H9 (cell line): ENCODE data around the gene IL2. TPM values are rescaled to one million over a fixed set of nuclear protein-coding genes. Genes with fewer than 3 reads are reported as not detected.

Experiments
- DNase-seq: peaks from one replicate; pipeline ENCODE4 v3.0.0-alpha.2; 2017
- H2AFZ ChIP-seq: one replicate; pipeline ENCODE4 v1.6.1; 2013; ENCODE audit warnings: mild to moderate bottlenecking, low read length, control low read depth, moderate library complexity
- H2AK5ac ChIP-seq: 2 replicates; pipeline ENCODE4 v1.6.1; 2013; ENCODE audit warnings: low read length, control low read depth, mixed read lengths; ENCODE audit not compliant: insufficient read length
- H2BK120ac ChIP-seq: one replicate; pipeline ENCODE4 v1.6.1; 2013; ENCODE audit warnings: low read depth, mild to moderate bottlenecking, low read length, control low read depth, inconsistent platforms; ENCODE audit not compliant: poor library complexity, severe bottlenecking
- H2BK12ac ChIP-seq: 2 replicates; pipeline ENCODE4 v1.6.1; 2013; ENCODE audit warnings: low read length, control low read depth, mixed read lengths, low read depth; ENCODE audit not compliant: insufficient read length
- H2BK15ac ChIP-seq: 2 replicates; pipeline ENCODE4 v1.6.1; 2013; ENCODE audit warnings: low read depth, low read length, control low read depth
- H2BK20ac ChIP-seq: one replicate; pipeline ENCODE4 v1.6.1; 2013; ENCODE audit warnings: low read depth, mild to moderate bottlenecking, low read length, control low read depth, inconsistent platforms; ENCODE audit not compliant: poor library complexity, severe bottlenecking
- H2BK5ac ChIP-seq: 2 replicates; pipeline ENCODE4 v1.6.1; 2013; ENCODE audit warnings: low read length, control low read depth, mixed read lengths; ENCODE audit not compliant: insufficient read length
- H3K14ac ChIP-seq: 2 replicates; pipeline ENCODE4 v1.6.1; 2013; ENCODE audit warnings: low read length, control low read depth; ENCODE audit not compliant: insufficient read depth
- H3K18ac ChIP-seq: 2 replicates; pipeline ENCODE4 v1.6.1; 2013; ENCODE audit warnings: low read depth, mild to moderate bottlenecking, mixed read lengths, low read length, control low read depth; ENCODE audit not compliant: insufficient read length
- H3K23ac ChIP-seq: 2 replicates; pipeline ENCODE4 v1.6.1; 2013; ENCODE audit warnings: low read length, control low read depth, mixed read lengths, low read depth; ENCODE audit not compliant: insufficient read length
- H3K23me2 ChIP-seq: 2 replicates; pipeline ENCODE4 v1.6.1; 2013; ENCODE audit warnings: low read depth, mild to moderate bottlenecking, mixed read lengths, low read length, control low read depth; ENCODE audit not compliant: insufficient read length, poor library complexity, severe bottlenecking
- H3K27ac ChIP-seq: 2 replicates; pipeline ENCODE4 v1.5.1; 2013; ENCODE audit warnings: low read length, control low read depth, mixed read lengths, low read depth; ENCODE audit not compliant: insufficient read length
- H3K27me3 ChIP-seq: 2 replicates; pipeline ENCODE4 v1.6.1; 2013; ENCODE audit warnings: low read length, control low read depth, inconsistent platforms; ENCODE audit not compliant: insufficient read depth
- H3K4ac ChIP-seq: 2 replicates; pipeline ENCODE4 v1.6.1; 2013; ENCODE audit warnings: low read depth, mild to moderate bottlenecking, control low read depth, inconsistent platforms, low read length, moderate library complexity
- H3K4me1 ChIP-seq: 2 replicates; pipeline ENCODE4 v1.6.1; 2013; ENCODE audit warnings: low read length, control low read depth, inconsistent platforms; ENCODE audit not compliant: insufficient read depth
- H3K4me2 ChIP-seq: 2 replicates; pipeline ENCODE4 v1.6.1; 2013; ENCODE audit warnings: low read length, control low read depth, mixed read lengths; ENCODE audit not compliant: insufficient read length, insufficient read depth
- H3K56ac ChIP-seq: 2 replicates; pipeline ENCODE4 v1.6.1; 2013; ENCODE audit warnings: low read depth, mild to moderate bottlenecking, mixed read lengths, low read length, control low read depth; ENCODE audit not compliant: insufficient read length
- H3K79me1 ChIP-seq: 2 replicates; pipeline ENCODE4 v1.6.1; 2013; ENCODE audit warnings: low read depth, mild to moderate bottlenecking, moderate library complexity, low read length, control low read depth, inconsistent platforms; ENCODE audit not compliant: insufficient read depth, poor library complexity, severe bottlenecking
- H3K79me2 ChIP-seq: 2 replicates; pipeline ENCODE4 v1.6.1; 2013; ENCODE audit warnings: low read length, control low read depth, inconsistent platforms; ENCODE audit not compliant: insufficient read depth
- H3K9ac ChIP-seq: 2 replicates; pipeline ENCODE4 v1.6.1; 2013; ENCODE audit warnings: low read length, control low read depth, mixed read lengths; ENCODE audit not compliant: insufficient read length; ENCODE audit errors: extremely low read depth
- H3K9me3 ChIP-seq: one replicate; pipeline ENCODE4 v1.6.1; 2013; ENCODE audit warnings: low read depth, low read length, inconsistent platforms; ENCODE audit not compliant: control insufficient read depth
- H3T11ph ChIP-seq: one replicate; pipeline ENCODE4 v1.6.1; 2013; ENCODE audit warnings: mild to moderate bottlenecking, low read length, control low read depth, inconsistent platforms
- H4K20me1 ChIP-seq: one replicate; pipeline ENCODE4 v1.6.1; 2013; ENCODE audit not compliant: control insufficient read depth, insufficient read length, insufficient read depth
- H4K5ac ChIP-seq: 2 replicates; pipeline ENCODE4 v1.6.1; 2013; ENCODE audit warnings: low read depth, mild to moderate bottlenecking, mixed read lengths, low read length, control low read depth; ENCODE audit not compliant: insufficient read length
- H4K8ac ChIP-seq: replicated peaks from 2 replicates; pipeline ENCODE4 v1.6.1; 2013; ENCODE audit warnings: low read length, control low read depth, mixed read lengths, low read depth; ENCODE audit not compliant: insufficient read length
- H4K91ac ChIP-seq: 2 replicates; pipeline ENCODE4 v1.6.1; 2013; ENCODE audit warnings: low read depth, mild to moderate bottlenecking, moderate library complexity, mixed read lengths, low read length, control low read depth; ENCODE audit not compliant: insufficient read length
- H3K27ac Mint-ChIP-seq, 3 experiments: 2 replicates in 2 of 3; 3 replicates in 1 of 3; pipeline ENCODE4 v1.8.0; 2020 to 2021; ENCODE audit warnings: mixed read lengths in 3 of 3, mild to moderate bottlenecking in 1 of 3, moderate library complexity in 1 of 3
- H3K27me3 Mint-ChIP-seq: 2 replicates; pipeline ENCODE4 v1.8.0; 2021; ENCODE audit warnings: low read depth, mild to moderate bottlenecking, moderate library complexity, mixed read lengths
- H3K36me3 Mint-ChIP-seq, 3 experiments: 2 replicates in 2 of 3; 3 replicates in 1 of 3; pipeline ENCODE4 v1.8.0; 2020 to 2021; ENCODE audit warnings: low read depth in 3 of 3, mixed read lengths in 3 of 3; ENCODE audit not compliant: insufficient read depth in 1 of 3
- H3K4me1 Mint-ChIP-seq, 2 experiments: 2 replicates each; pipeline ENCODE4 v1.8.0; 2020; ENCODE audit warnings: mixed read lengths in 2 of 2
- H3K4me3 Mint-ChIP-seq, 2 experiments: 2 replicates in 1 of 2; 3 replicates in 1 of 2; pipeline ENCODE4 v1.8.0; 2020 to 2021; ENCODE audit warnings: mild to moderate bottlenecking in 2 of 2, mixed read lengths in 2 of 2, moderate library complexity in 1 of 2
- H3K9me3 Mint-ChIP-seq, 2 experiments: 2 replicates in 1 of 2; 3 replicates in 1 of 2; pipeline ENCODE4 v1.8.0; 2020; ENCODE audit warnings: mild to moderate bottlenecking in 2 of 2, mixed read lengths in 2 of 2, moderate library complexity in 1 of 2
- CTCF ChIP-seq: fragments of 200-600 bp; sonication (generic); conservative IDR thresholded peaks from 3 replicates; pipeline ENCODE4 v1.8.0; 2021; ENCODE audit warnings: antibody characterized with exemption, mild to moderate bottlenecking
- WGBS: extraction: QIAGEN DNeasy Blood & Tissue Kit; methylation state at CpG from one replicate; pipeline ENCODE4 v1.1.7; 2013; ENCODE audit warnings: missing lambda C conversion rate, low lambda C conversion rate, mixed read lengths; ENCODE audit not compliant: insufficient read length; ENCODE audit errors: extremely low coverage; 5-methylcytosine and 5-hydroxymethylcytosine counted together
- total RNA-seq: library from RNA; stranded (reverse); gene quantifications from 2 replicates; pipeline ENCODE4 v1.2.1, GENCODE V29; 2021

The IL2 gene
- total RNA-seq, 1 experiment from 2014 or later = not detected

- Histone ChIP-seq H3K4me2 (no peak overlapping the region), H3K9ac (no peak overlapping the region), H3T11ph (no peak overlapping the region), H3K18ac (no peak overlapping the region), H3K79me1 (no peaks in the 10 kb centered on the region), H2BK5ac (no peak overlapping the region), H3K79me2 (no peaks in the 10 kb centered on the region), H3K27me3 (no peaks in the 10 kb centered on the region), H2BK15ac (no peak overlapping the region), H3K56ac (no peak overlapping the region), H2BK20ac (no peak overlapping the region), H3K23me2 (no peaks in the 10 kb centered on the region), H2BK120ac (no peak overlapping the region), H4K8ac (no peak overlapping the region), H3K27ac (no peak overlapping the region), H4K91ac (no peak overlapping the region), H3K14ac (no peak overlapping the region), H3K9me3 (no peaks in the 10 kb centered on the region), H4K5ac (no peak overlapping the region), H2BK12ac (no peak overlapping the region), H4K20me1 (no peaks in the 10 kb centered on the region), H2AK5ac (no peak overlapping the region), H3K23ac (no peak overlapping the region), H3K4ac (no peak overlapping the region), H3K4me1 (no peaks in the 10 kb centered on the region), H2AFZ (no peak overlapping the region)
- Mint-ChIP-seq H3K36me3 (no peaks in the 10 kb centered on the region), H3K4me1 (no peaks in the 10 kb centered on the region), H3K4me3 (no peak overlapping the region), H3K27me3 (no peaks in the 10 kb centered on the region; the same call in 1 of the 2 replicates), H3K27ac (no peak overlapping the region), H3K9me3 (peaks cover 0 to under 1% of the 10 kb centered on the region in 2 experiments; a peak in 2 of 5 replicates)
- DNase-seq = no peak
- no peak for TF ChIP-seq CTCF
- WGBS = no CpG with 5 or more reads among the region's 4 CpGs
Observed at GRCh38 chr4:122500852-122501501, 44.5 kb upstream of the IL2 start.
